22Rv1 (cell line): ENCODE measurements around the gene ITPR3.

Experiments
- H3K27ac ChIP-seq: fragments of 450-650 bp; 2 replicates; pipeline ENCODE4 v1.5.1; 2017
- CTCF ChIP-seq: fragments of 450-650 bp; IDR thresholded peaks from 2 replicates; pipeline ENCODE4 v1.5.1; 2017; ENCODE audit warnings: mild to moderate bottlenecking
- ZFX ChIP-seq: fragments of 450-650 bp; IDR thresholded peaks from 2 replicates; pipeline ENCODE4 v1.6.1; 2017; ENCODE audit warnings: antibody characterized with exemption, borderline replicate concordance

Gene ITPR3

GRCh38 chr6:33716890-33717632 lies 95.9 kb downstream of the ITPR3 start:
- peak overlapping the region; percentile 55; the same call in 1 of the 2 replicates for H3K27ac ChIP-seq

GRCh38 chr6:33717934-33718455 lies 96.9 kb downstream of the ITPR3 start:
- TF ChIP-seq ZFX (no peak), CTCF (no peak)
- peak overlapping the region; percentile 55 for H3K27ac ChIP-seq

More at GRCh38 chr6:33716890-33717632, 95.9 kb downstream of the ITPR3 start:
- no peak for TF ChIP-seq CTCF
- no peak for TF ChIP-seq ZFX

GRCh38 chr6:33718713-33719112 lies 97.6 kb downstream of the ITPR3 start:
- peak overlapping the region; percentile 55; the same call in 1 of the 2 replicates for H3K27ac ChIP-seq
- TF ChIP-seq ZFX (no peak), CTCF (no peak)

GRCh38 chr6:33719326-33719987 lies 98.3 kb downstream of the ITPR3 start:
- H3K27ac ChIP-seq: peak overlapping the region; percentile 55
- TF ChIP-seq CTCF: no peak; the same call in 1 of the 2 replicates
- TF ChIP-seq ZFX: no peak

GRCh38 chr6:33720998-33721397 lies 99.9 kb downstream of the ITPR3 start:
- TF ChIP-seq ZFX (no peak), CTCF (no peak)
- H3K27ac ChIP-seq: peak overlapping the region; percentile 55

GRCh38 chr6:33721508-33721907 lies 100.4 kb downstream of the ITPR3 start:
- H3K27ac ChIP-seq: peak overlapping the region; percentile 55

More at GRCh38 chr6:33721508-33721907, 100.4 kb downstream of the ITPR3 start:
- TF ChIP-seq ZFX (no peak), CTCF (no peak)
